PC-9 (cell line): ENCODE results near the gene FTO.
"Not testable (repeated sequence)": the region's sequence is repeated elsewhere in the genome, so short reads cannot be mapped to it uniquely, and the experiment has no call there.

Experiments
- EZH2 ChIP-seq: fragments of 200-600 bp; sonication (generic); IDR thresholded peaks from 2 replicates; pipeline ENCODE4 v1.8.0; 2017; ENCODE audit warnings: antibody characterized with exemption, low read depth
- TF ChIP-seq, protein P1 (sequence below): fragments of 200-600 bp; sonication (generic); conservative IDR thresholded peaks from 2 replicates; pipeline ENCODE4 v1.6.1; 2017; ENCODE audit warnings: mixed run types, antibody characterized with exemption, mild to moderate bottlenecking, moderate library complexity

GRCh38 chr16:53698271-53698670, 5.7 kb upstream of the FTO start:
- TF ChIP-seq, protein P1, sequence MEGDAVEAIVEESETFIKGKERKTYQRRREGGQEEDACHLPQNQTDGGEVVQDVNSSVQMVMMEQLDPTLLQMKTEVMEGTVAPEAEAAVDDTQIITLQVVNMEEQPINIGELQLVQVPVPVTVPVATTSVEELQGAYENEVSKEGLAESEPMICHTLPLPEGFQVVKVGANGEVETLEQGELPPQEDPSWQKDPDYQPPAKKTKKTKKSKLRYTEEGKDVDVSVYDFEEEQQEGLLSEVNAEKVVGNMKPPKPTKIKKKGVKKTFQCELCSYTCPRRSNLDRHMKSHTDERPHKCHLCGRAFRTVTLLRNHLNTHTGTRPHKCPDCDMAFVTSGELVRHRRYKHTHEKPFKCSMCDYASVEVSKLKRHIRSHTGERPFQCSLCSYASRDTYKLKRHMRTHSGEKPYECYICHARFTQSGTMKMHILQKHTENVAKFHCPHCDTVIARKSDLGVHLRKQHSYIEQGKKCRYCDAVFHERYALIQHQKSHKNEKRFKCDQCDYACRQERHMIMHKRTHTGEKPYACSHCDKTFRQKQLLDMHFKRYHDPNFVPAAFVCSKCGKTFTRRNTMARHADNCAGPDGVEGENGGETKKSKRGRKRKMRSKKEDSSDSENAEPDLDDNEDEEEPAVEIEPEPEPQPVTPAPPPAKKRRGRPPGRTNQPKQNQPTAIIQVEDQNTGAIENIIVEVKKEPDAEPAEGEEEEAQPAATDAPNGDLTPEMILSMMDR: not testable (repeated sequence)
- not testable (repeated sequence) for TF ChIP-seq EZH2
